ENCODE results near the gene TOB1. TPM values are rescaled to one million over a fixed set of nuclear protein-coding genes. Genes with fewer than 3 reads are reported as not detected.
A peak's percentile ranks its signal among the peaks of the same experiment; 100 is the strongest.

The TOB1 gene
- total RNA-seq = 10 to 100 TPM; 81.8 to 99.0 TPM

- Mint-ChIP-seq H3K36me3 (ENCODE audit: low read depth) (peaks cover 25% of the 10 kb centered on the region), H3K4me3 (peak within 1 kb of the TSS; percentile 88), H3K27me3 (no peaks in the 10 kb centered on the region), H3K27ac (peak within 1 kb of the TSS; percentile 98), H3K9me3 (no peaks in the 10 kb centered on the region), H3K4me1 (peaks cover 48% of the 10 kb centered on the region)
- ChIA-PET CTCF (interaction anchor here (0.5 to 3.2 kb wide), 15 partner anchors 10 to 287 kb away, joined by 3 to 20 read pairs (median 4); partner anchors contain the start of gene NME1), POLR2A (interaction anchor here (0.6 to 2.0 kb wide), 11 partner anchors 14 to 446 kb away, joined by 3 to 11 read pairs (median 3); no protein-coding TSS in a partner anchor)
- peak; percentile 96 for DNase-seq
Observed at GRCh38 chr17:50866261-50866949, at the start of gene TOB1. TSS of gene TOB1 (minus strand) at chr17:50866354. CDS start at chr17:50864017, 2,337 bp downstream.

GRCh38 chr17:50914505-50915063 is 48.4 kb upstream of the TOB1 start:
- DNase-seq = no peak
- peaks cover 78% of the 10 kb centered on the region for H3K4me1 Mint-ChIP-seq
- H3K9me3 Mint-ChIP-seq = no peaks in the 10 kb centered on the region
- CTCF ChIA-PET = interaction anchor here (0.5 kb wide), 1 partner anchor 1263 kb away, joined by 3 read pairs; no protein-coding TSS in a partner anchor
- POLR2A ChIA-PET = no interaction called here
- H3K27me3 Mint-ChIP-seq = no peaks in the 10 kb centered on the region
- H3K27ac Mint-ChIP-seq = peak overlapping the region; percentile 38
- H3K4me3 Mint-ChIP-seq = no peak overlapping the region
- no peaks in the 10 kb centered on the region for H3K36me3 Mint-ChIP-seq (ENCODE audit: low read depth)

- peaks cover 80% of the 10 kb centered on the region for H3K4me1 Mint-ChIP-seq
- ChIA-PET CTCF (interaction anchor here (0.7 kb wide), 1 partner anchor 9 kb away, joined by 3 read pairs; no protein-coding TSS in a partner anchor), POLR2A (no interaction called here)
- no peak overlapping the region for H3K4me3 Mint-ChIP-seq
- no peaks in the 10 kb centered on the region for H3K27me3 Mint-ChIP-seq
- H3K27ac Mint-ChIP-seq = peak overlapping the region; percentile 82
- H3K9me3 Mint-ChIP-seq = no peaks in the 10 kb centered on the region
- no peaks in the 10 kb centered on the region for H3K36me3 Mint-ChIP-seq (ENCODE audit: low read depth)
- no peak for DNase-seq
Observed at GRCh38 chr17:50913120-50913519, 47.0 kb upstream of the TOB1 start.

- ChIA-PET CTCF (interaction anchor here (0.8 to 2.3 kb wide), 4 partner anchors 14 to 54 kb away, joined by 3 to 6 read pairs (median 4); no protein-coding TSS in a partner anchor), POLR2A (interaction anchor here (0.6 kb wide), 1 partner anchor 1144 kb away, joined by 3 read pairs; no protein-coding TSS in a partner anchor)
- no peak for DNase-seq
- H3K27ac Mint-ChIP-seq = peak overlapping the region; percentile 31
- H3K4me3 Mint-ChIP-seq = no peak overlapping the region
- no peaks in the 10 kb centered on the region for H3K36me3 Mint-ChIP-seq (ENCODE audit: low read depth)
- H3K9me3 Mint-ChIP-seq = no peaks in the 10 kb centered on the region
- H3K27me3 Mint-ChIP-seq = no peaks in the 10 kb centered on the region
- peaks cover 83% of the 10 kb centered on the region for H3K4me1 Mint-ChIP-seq
Observed at GRCh38 chr17:50911890-50912289, 45.7 kb upstream of the TOB1 start.

GRCh38 chr17:50911450-50911849 is 45.3 kb upstream of the TOB1 start:
- POLR2A ChIA-PET = no interaction called here
- CTCF ChIA-PET = interaction anchor here (0.6 to 2.3 kb wide), 5 partner anchors 14 to 192 kb away, joined by 3 to 6 read pairs (median 3); no protein-coding TSS in a partner anchor
- Mint-ChIP-seq H3K27ac (peak overlapping the region; percentile 96), H3K4me1 (peaks cover 80% of the 10 kb centered on the region), H3K27me3 (no peaks in the 10 kb centered on the region), H3K4me3 (no peak overlapping the region), H3K36me3 (ENCODE audit: low read depth) (no peaks in the 10 kb centered on the region), H3K9me3 (no peaks in the 10 kb centered on the region)
- DNase-seq = no peak

- H3K9me3 Mint-ChIP-seq = no peaks in the 10 kb centered on the region
- no peaks in the 10 kb centered on the region for H3K27me3 Mint-ChIP-seq
- peak overlapping the region; percentile 96 for H3K27ac Mint-ChIP-seq
- CTCF ChIA-PET = interaction anchor here (0.8 to 2.3 kb wide), 3 partner anchors 9 to 46 kb away, joined by 3 to 6 read pairs (median 3); no protein-coding TSS in a partner anchor
- peak overlapping the region; percentile 48 for H3K4me3 Mint-ChIP-seq
- DNase-seq = peak; percentile 86
- POLR2A ChIA-PET = no interaction called here
- H3K36me3 Mint-ChIP-seq (ENCODE audit: low read depth) = no peaks in the 10 kb centered on the region
- peaks cover 74% of the 10 kb centered on the region for H3K4me1 Mint-ChIP-seq
Observed at GRCh38 chr17:50909765-50910605, 43.8 kb upstream of the TOB1 start.

GRCh38 chr17:50908860-50909764 is 43.0 kb upstream of the TOB1 start:
- CTCF ChIA-PET = interaction anchor here (0.8 to 2.3 kb wide), 3 partner anchors 10 to 46 kb away, joined by 3 to 6 read pairs (median 3); no protein-coding TSS in a partner anchor
- Mint-ChIP-seq H3K9me3 (no peaks in the 10 kb centered on the region), H3K4me3 (no peak overlapping the region), H3K36me3 (ENCODE audit: low read depth) (no peaks in the 10 kb centered on the region), H3K4me1 (peaks cover 68% of the 10 kb centered on the region), H3K27me3 (no peaks in the 10 kb centered on the region), H3K27ac (peak overlapping the region; percentile 96)
- POLR2A ChIA-PET = no interaction called here
- DNase-seq = no peak

GRCh38 chr17:50908140-50908859 is 42.1 kb upstream of the TOB1 start:
- Mint-ChIP-seq H3K4me3 (no peak overlapping the region), H3K36me3 (ENCODE audit: low read depth) (no peaks in the 10 kb centered on the region), H3K4me1 (peaks cover 70% of the 10 kb centered on the region), H3K27me3 (no peaks in the 10 kb centered on the region), H3K9me3 (no peaks in the 10 kb centered on the region), H3K27ac (peak overlapping the region; percentile 25)
- no peak for DNase-seq
- ChIA-PET CTCF (interaction anchor here (0.5 to 1.6 kb wide), 2 partner anchors 10 to 37 kb away, joined by 3 to 4 read pairs; no protein-coding TSS in a partner anchor), POLR2A (interaction anchor here (0.6 kb wide), 1 partner anchor 41 kb away, joined by 3 read pairs; no protein-coding TSS in a partner anchor)

- Mint-ChIP-seq H3K9me3 (peaks cover 2% of the 10 kb centered on the region), H3K4me3 (no peak overlapping the region), H3K36me3 (ENCODE audit: low read depth) (peaks cover under 1% of the 10 kb centered on the region), H3K4me1 (peaks cover 73% of the 10 kb centered on the region), H3K27me3 (no peaks in the 10 kb centered on the region), H3K27ac (no peak overlapping the region)
- ChIA-PET POLR2A (no interaction called here), CTCF (interaction anchor here (0.7 to 1.1 kb wide), 2 partner anchors 21 to 22 kb away, joined by 3 to 4 read pairs; no protein-coding TSS in a partner anchor)
- no peak for DNase-seq
Observed at GRCh38 chr17:50906443-50906842, 40.3 kb upstream of the TOB1 start.

GRCh38 chr17:50905460-50905803 is 39.3 kb upstream of the TOB1 start:
- ChIA-PET CTCF (interaction anchor here (1.0 to 1.5 kb wide), 4 partner anchors 16 to 38 kb away, joined by 3 to 5 read pairs (median 4); no protein-coding TSS in a partner anchor), POLR2A (interaction anchor here (0.6 kb wide), 1 partner anchor 52 kb away, joined by 3 read pairs; no protein-coding TSS in a partner anchor)
- no peaks in the 10 kb centered on the region for H3K27me3 Mint-ChIP-seq
- peak overlapping the region; percentile 48 for H3K27ac Mint-ChIP-seq
- DNase-seq = no peak
- no peak overlapping the region for H3K4me3 Mint-ChIP-seq
- peaks cover 2% of the 10 kb centered on the region for H3K36me3 Mint-ChIP-seq (ENCODE audit: low read depth)
- peaks cover 71% of the 10 kb centered on the region for H3K4me1 Mint-ChIP-seq
- H3K9me3 Mint-ChIP-seq = peaks cover 3% of the 10 kb centered on the region

Measured in activated CD4-positive, alpha-beta T cell treated with anti-CD3 and anti-CD28 coated beads, Interleukin-2, amount 10 ng/mL, durations not matched to agents 7 days and 5 days (primary cell).